D721Med (cell line): ENCODE measurements around the gene UCK2.
"Not testable (repeated sequence)": the region's sequence is repeated elsewhere in the genome, so short reads cannot be mapped to it uniquely, and the experiment has no call there.

Experiments used
- DNase-seq: peaks from one replicate; pipeline ENCODE4 v3.0.0; 2011; ENCODE audit warnings: low spot score; ENCODE audit not compliant: insufficient read length
- FAIRE-seq: peaks from 2 replicates; lab custom pipeline; 2011; peaks lifted over from hg19 to GRCh38; lab: Jason Lieb, UNC
- TF ChIP-seq, protein P1 (sequence below): IDR thresholded peaks from 2 replicates; pipeline ENCODE4 v1.5.1; 2012; ENCODE audit warnings: mild to moderate bottlenecking, control low read depth; ENCODE audit not compliant: insufficient read depth; ENCODE audit errors: missing control alignments

UCK2 gene

DNA sequence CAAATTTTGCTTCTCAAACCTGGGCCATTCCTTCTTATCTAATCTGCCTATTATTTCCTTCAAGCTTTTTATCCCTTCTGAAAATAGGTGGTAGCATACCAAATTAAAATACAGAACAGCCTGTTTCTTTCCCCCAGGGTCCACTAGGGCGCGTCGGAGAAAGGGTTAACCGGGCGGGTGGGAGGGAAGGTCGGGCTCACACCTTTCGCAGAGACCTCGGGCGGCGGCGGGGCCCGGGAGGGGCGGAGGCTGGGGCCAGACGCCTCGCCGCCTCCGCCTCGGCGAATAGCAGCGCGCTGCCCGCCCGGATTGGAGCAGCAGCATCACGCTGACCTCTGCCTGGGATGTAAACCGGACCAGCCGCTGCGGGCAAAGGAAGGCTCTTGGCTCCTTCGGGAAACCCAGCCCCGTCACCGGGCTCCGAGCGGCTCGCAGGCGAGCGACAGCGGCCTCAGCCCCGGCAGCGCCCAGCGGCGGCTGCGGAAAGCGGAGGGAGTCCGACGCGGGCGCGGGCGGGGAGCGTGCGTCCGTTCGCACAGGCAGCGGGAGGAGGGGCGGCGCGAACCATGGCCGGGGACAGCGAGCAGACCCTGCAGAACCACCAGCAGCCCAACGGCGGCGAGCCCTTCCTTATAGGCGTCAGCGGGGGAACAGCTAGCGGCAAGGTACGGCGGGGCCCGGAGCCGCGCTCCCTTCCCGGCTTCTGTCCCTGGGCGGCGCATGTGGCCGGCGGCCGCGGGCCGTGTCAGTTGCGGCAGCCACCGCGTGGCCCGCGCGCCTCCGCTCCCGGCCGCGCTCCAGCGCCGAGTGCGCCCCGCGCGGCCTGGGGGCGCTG, at the start of gene UCK2:
UCK2 (plus strand) TSS at position 347 of the 835 bp plus-strand sequence; CDS start at position 567, 220 bp downstream.
- peak; percentile 79 for DNase-seq
- FAIRE-seq = no peak

DNA sequence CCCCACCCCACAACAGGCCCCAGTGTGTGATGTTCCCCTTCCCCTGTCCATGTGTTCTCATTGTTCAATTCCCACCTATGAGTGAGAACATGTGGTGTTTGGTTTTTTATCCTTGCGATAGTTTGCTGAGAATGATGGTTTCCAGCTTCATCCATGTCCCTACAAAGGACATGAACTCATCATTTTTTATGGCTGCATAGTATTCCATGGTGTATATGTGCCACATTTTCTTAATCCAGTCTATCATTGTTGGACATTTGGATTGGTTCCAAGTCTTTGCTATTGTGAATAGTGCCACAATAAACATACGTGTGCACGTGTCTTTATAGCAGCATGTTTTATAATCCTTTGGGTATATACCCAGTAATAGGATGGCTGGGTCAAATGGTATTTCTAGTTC, 49.2 kb upstream of the UCK2 start:
- DNase-seq, FAIRE-seq: not testable (repeated sequence)

More for the DNA sequence above, at the start of gene UCK2:
- TF ChIP-seq, protein P1, sequence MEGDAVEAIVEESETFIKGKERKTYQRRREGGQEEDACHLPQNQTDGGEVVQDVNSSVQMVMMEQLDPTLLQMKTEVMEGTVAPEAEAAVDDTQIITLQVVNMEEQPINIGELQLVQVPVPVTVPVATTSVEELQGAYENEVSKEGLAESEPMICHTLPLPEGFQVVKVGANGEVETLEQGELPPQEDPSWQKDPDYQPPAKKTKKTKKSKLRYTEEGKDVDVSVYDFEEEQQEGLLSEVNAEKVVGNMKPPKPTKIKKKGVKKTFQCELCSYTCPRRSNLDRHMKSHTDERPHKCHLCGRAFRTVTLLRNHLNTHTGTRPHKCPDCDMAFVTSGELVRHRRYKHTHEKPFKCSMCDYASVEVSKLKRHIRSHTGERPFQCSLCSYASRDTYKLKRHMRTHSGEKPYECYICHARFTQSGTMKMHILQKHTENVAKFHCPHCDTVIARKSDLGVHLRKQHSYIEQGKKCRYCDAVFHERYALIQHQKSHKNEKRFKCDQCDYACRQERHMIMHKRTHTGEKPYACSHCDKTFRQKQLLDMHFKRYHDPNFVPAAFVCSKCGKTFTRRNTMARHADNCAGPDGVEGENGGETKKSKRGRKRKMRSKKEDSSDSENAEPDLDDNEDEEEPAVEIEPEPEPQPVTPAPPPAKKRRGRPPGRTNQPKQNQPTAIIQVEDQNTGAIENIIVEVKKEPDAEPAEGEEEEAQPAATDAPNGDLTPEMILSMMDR = peak; percentile 0

GRCh38 chr1:165783519-165783918, 43.9 kb upstream of the UCK2 start:
- not testable (repeated sequence) for DNase-seq, FAIRE-seq

GRCh38 chr1:165787741-165788140, 39.7 kb upstream of the UCK2 start:
- DNase-seq (no peak), FAIRE-seq (no peak)
- TF ChIP-seq, protein P1 = no peak

- no peak for FAIRE-seq
- TF ChIP-seq, protein P1 = no peak
- DNase-seq = no peak
Observed at GRCh38 chr1:165793951-165794350, 33.5 kb upstream of the UCK2 start.

DNA sequence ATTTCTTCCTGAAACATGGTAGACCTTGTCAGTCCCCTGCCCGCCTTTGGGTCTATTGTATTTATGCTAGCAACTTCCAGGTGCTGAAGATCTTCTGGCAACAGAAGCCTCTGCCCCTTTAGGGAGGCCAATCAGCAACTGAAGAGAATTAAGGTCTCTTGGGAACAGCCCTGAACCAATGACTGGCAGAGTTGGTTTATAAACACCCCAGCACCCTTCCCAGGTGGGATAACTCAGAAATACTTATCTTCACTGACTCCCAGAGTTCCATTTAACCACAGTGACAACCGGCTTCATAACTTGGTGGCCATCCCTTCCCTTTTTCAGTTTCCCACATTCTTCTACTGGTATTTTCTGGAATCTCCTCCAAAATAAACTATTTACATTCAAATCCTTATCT, 31.5 kb upstream of the UCK2 start:
- TF ChIP-seq, protein P1 = no peak
- FAIRE-seq (no peak), DNase-seq (no peak)

DNA sequence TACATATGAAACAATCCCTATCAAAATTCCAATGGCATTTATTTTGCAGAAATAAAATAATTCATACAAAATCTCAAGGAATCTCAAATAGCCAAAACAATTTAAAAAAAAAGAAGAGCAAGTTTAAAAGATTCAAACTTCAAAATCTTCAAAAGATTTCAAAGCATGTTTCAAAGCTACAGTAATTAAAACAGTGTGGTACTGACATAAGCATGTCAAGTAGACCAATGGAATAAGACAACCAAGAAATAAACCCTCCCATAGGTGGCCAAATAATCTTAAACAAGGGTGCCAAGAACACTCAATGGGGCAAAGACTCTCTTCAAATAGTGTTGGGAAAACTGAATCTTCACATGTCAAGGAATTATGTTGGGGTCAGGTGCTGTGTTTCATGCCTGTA, 28.0 kb upstream of the UCK2 start:
- TF ChIP-seq, protein P1 = no peak
- FAIRE-seq (peak; percentile 69), DNase-seq (no peak)

DNA sequence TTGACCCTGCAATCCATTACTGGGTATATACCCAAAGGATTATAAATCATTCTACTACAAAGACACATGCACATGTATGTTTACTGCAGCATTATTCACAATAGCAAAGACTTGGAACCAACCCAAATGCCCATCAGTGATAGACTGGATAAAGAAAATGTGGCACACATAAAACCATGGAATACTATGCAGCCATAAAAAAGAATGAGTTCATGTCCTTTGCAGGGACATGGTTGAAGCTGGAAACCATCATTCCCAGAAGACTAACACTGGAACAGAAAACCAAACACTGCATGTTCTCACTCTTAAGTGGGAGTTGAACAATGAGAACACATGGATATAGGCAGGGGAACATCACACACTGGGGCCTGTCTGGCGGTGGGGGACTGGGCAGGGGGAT, 22.9 kb upstream of the UCK2 start:
- FAIRE-seq, DNase-seq: not testable (repeated sequence)
